A549 (cell line): ENCODE data around the gene ZGPAT. TPM values are rescaled to one million over a fixed set of nuclear protein-coding genes. Genes with fewer than 3 reads are reported as not detected.

Source experiments
- ATAC-seq, 2 experiments: fragments of 200-7000 bp in 1 of 2; fragments of >200 bp in 1 of 2; cut with Nextera tagmentation in 1 of 2; cut with Tn5 transposase in 1 of 2; 3 replicates each; pipeline versions ENCODE4 v1.8.0 to v1.9.1; 2018 to 2020; ENCODE audit warnings: mild to moderate bottlenecking in 1 of 2, moderate library complexity in 1 of 2
- CTCF ChIA-PET: fragments of 300-600 bp; sonication (Branson Sonifier 250); formaldehyde crosslinking; extraction: SDS; loops from one replicate; lab custom pipeline; 2021; ENCODE audit warnings: antibody characterized with exemption, inconsistent platforms; lab: Yijun Ruan, JAX
- POLR2A ChIA-PET: fragments of 350-600 bp; formaldehyde crosslinking; extraction: SDS; loops from one replicate; lab custom pipeline; 2021; ENCODE audit warnings: antibody characterized with exemption, inconsistent platforms; lab: Yijun Ruan, JAX
- DNase-seq, 2 experiments: peaks; one replicate each; pipeline versions ENCODE4 v3.0.0 to v3.0.0-alpha.2; 2011 to 2016; ENCODE audit warnings: low read depth in 1 of 2, low spot score in 1 of 2
- FAIRE-seq: peaks from 2 replicates; lab custom pipeline; 2011; peaks lifted over from hg19 to GRCh38; lab: Jason Lieb, UNC
- H3K27ac ChIP-seq, 2 experiments: fragments of >200 bp; sonication (Bioruptor Twin); formaldehyde crosslinking; 3 replicates each; pipeline ENCODE4 v1.5.1; 2016 to 2017
- H3K4me1 ChIP-seq: fragments of >200 bp; sonication (Bioruptor Twin); formaldehyde crosslinking; 3 replicates; pipeline ENCODE4 v1.6.1; 2016
- H3K4me2 ChIP-seq: fragments of >200 bp; sonication (Bioruptor Twin); formaldehyde crosslinking; 3 replicates; pipeline ENCODE4 v1.6.1; 2016
- H3K4me3 ChIP-seq: fragments of >200 bp; sonication (Bioruptor Twin); formaldehyde crosslinking; 3 replicates; pipeline ENCODE4 v1.5.1; 2016
- H3K9me3 ChIP-seq: fragments of >200 bp; sonication (Bioruptor Twin); formaldehyde crosslinking; 3 replicates; pipeline ENCODE4 v1.6.1; 2016
- CBX2 ChIP-seq: fragments of 200-600 bp; sonication (generic); IDR thresholded peaks from 2 replicates; pipeline ENCODE4 v1.6.1; 2016; ENCODE audit warnings: low read depth, mild to moderate bottlenecking, borderline replicate concordance
- CBX8 ChIP-seq: fragments of 200-600 bp; sonication (generic); IDR thresholded peaks from 2 replicates; pipeline ENCODE4 v1.6.1; 2016
- CHD4 ChIP-seq: fragments of 200-600 bp; sonication (generic); IDR thresholded peaks from 2 replicates; pipeline ENCODE4 v1.6.1; 2016; ENCODE audit warnings: antibody characterized with exemption, mild to moderate bottlenecking, borderline replicate concordance
- EHMT2 ChIP-seq: fragments of 200-600 bp; sonication (generic); IDR thresholded peaks from 2 replicates; pipeline ENCODE4 v1.6.1; 2016; ENCODE audit warnings: antibody characterized with exemption, low read depth, mild to moderate bottlenecking, moderate library complexity
- ESRRA ChIP-seq: fragments of 150-350 bp; IDR thresholded peaks from 2 replicates; pipeline ENCODE4 v1.6.1; 2014; ENCODE audit warnings: mild to moderate bottlenecking, low read length, borderline replicate concordance
- FOSB ChIP-seq: fragments of 250-450 bp; sonication (Bioruptor Pico); IDR thresholded peaks from 2 replicates; pipeline ENCODE4 v1.5.0; 2020; ENCODE audit warnings: mild to moderate bottlenecking, moderate library complexity
- FOXS1 ChIP-seq: fragments of 250-450 bp; sonication (Bioruptor Pico); IDR thresholded peaks from 2 replicates; pipeline ENCODE4 v1.5.0; 2020; ENCODE audit warnings: mild to moderate bottlenecking, moderate library complexity
- GATA3 ChIP-seq: IDR thresholded peaks from 2 replicates; pipeline ENCODE4 v1.6.1; 2012; ENCODE audit warnings: borderline replicate concordance
- HDAC2 ChIP-seq: fragments of 200-600 bp; sonication (generic); IDR thresholded peaks from 2 replicates; pipeline ENCODE4 v1.6.1; 2016
- HOXA7 ChIP-seq: fragments of 250-450 bp; sonication (Bioruptor Pico); IDR thresholded peaks from 2 replicates; pipeline ENCODE4 v1.5.0; 2020; ENCODE audit warnings: mild to moderate bottlenecking, moderate library complexity
- HOXB13 ChIP-seq: fragments of 250-450 bp; sonication (Bioruptor Pico); IDR thresholded peaks from 2 replicates; pipeline ENCODE4 v1.5.0; 2020; ENCODE audit warnings: low read depth, mild to moderate bottlenecking, moderate library complexity
- JUN ChIP-seq, 2 experiments: fragments of >200 bp; sonication (Bioruptor Twin); formaldehyde crosslinking; IDR thresholded peaks; 2 replicates in 1 of 2; 3 replicates in 1 of 2; pipeline ENCODE4 v1.6.1; 2016 to 2017
- JUNB ChIP-seq: fragments of >200 bp; sonication (Bioruptor Twin); formaldehyde crosslinking; IDR thresholded peaks from 2 replicates; pipeline ENCODE4 v1.6.1; 2016
- MAFK ChIP-seq: fragments of 450-650 bp; IDR thresholded peaks from 2 replicates; pipeline ENCODE4 v1.6.1; 2014; ENCODE audit not compliant: partially characterized antibody
- NFE2L2 ChIP-seq: fragments of 150-350 bp; conservative IDR thresholded peaks from 2 replicates; pipeline ENCODE4 v1.6.1; 2014; ENCODE audit warnings: low read length
- POLR2A ChIP-seq: IDR thresholded peaks from 2 replicates; pipeline ENCODE4 v1.6.1; 2012; ENCODE audit warnings: mild to moderate bottlenecking, low read length
- POLR2AphosphoS2 ChIP-seq: conservative IDR thresholded peaks from 2 replicates; pipeline ENCODE4 v1.6.1; 2012; ENCODE audit warnings: low read length, improper control_type of control experiment, inconsistent platforms
- RARB ChIP-seq: fragments of 250-450 bp; sonication (Bioruptor Pico); IDR thresholded peaks from 2 replicates; pipeline ENCODE4 v1.8.0; 2021; ENCODE audit warnings: mild to moderate bottlenecking, moderate library complexity
- TP53 ChIP-seq: fragments of 250-450 bp; sonication (Bioruptor Pico); IDR thresholded peaks from 2 replicates; pipeline ENCODE4 v1.5.0; 2021; ENCODE audit warnings: mild to moderate bottlenecking, moderate library complexity
- ZC3H11A ChIP-seq: fragments of 450-650 bp; IDR thresholded peaks from 2 replicates; pipeline ENCODE4 v1.6.1; 2014; ENCODE audit warnings: antibody characterized with exemption, mild to moderate bottlenecking
- ZFP36 ChIP-seq: fragments of 450-650 bp; IDR thresholded peaks from 2 replicates; pipeline ENCODE4 v1.6.1; 2014; ENCODE audit warnings: borderline replicate concordance; ENCODE audit not compliant: partially characterized antibody
- WGBS: methylation state at CpG from one replicate; pipeline ENCODE4 v1.1.6; 2017; ENCODE audit errors: missing lambda C conversion rate; 5-methylcytosine and 5-hydroxymethylcytosine counted together
- polyA plus RNA-seq, 4 experiments: library from polyadenylated mRNA; depleted of rRNA in 3 of 4; stranded (reverse); fragments of >200 nt; fragmentation: RNase III in 1 of 4; extraction: RNeasy Plus Mini Kit Qiagen cat#74134 plus additional on column Dnase treatment in 1 of 4; gene quantifications; 2 replicates in 3 of 4; 3 replicates in 1 of 4; pipeline ENCODE4 v1.2.3, GENCODE V29; 2011 to 2017
- TF ChIP-seq, protein P1 (sequence below): fragments of 250-450 bp; sonication (Bioruptor Pico); IDR thresholded peaks from 2 replicates; pipeline ENCODE4 v1.5.0; 2021; ENCODE audit warnings: mild to moderate bottlenecking, moderate library complexity, borderline replicate concordance

Gene ZGPAT
- polyA plus RNA-seq, 2 of the 4 experiments (the other 2 are of a cell fraction): 9.5 to 23.9 TPM

DNA sequence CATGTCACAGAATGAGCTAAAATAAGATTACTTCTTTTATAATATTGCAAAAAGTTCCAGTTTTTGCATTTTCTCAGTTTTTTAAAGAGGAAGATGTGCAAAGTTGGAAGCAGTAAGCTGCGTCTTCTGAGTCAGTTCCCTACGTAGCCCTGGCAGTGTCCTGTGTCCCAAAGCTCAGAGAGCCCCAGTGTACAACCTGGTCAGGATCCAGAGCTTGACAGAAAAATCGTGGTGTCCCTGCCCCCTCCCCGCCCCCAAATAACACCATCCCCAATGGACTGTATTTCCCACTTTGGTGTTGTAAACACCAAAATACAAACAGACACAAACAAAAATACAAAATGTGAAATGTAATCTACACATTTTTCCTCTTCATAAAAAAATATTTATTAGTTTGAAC, 36.3 kb downstream of the ZGPAT start (continued):
- TF ChIP-seq, protein P1, sequence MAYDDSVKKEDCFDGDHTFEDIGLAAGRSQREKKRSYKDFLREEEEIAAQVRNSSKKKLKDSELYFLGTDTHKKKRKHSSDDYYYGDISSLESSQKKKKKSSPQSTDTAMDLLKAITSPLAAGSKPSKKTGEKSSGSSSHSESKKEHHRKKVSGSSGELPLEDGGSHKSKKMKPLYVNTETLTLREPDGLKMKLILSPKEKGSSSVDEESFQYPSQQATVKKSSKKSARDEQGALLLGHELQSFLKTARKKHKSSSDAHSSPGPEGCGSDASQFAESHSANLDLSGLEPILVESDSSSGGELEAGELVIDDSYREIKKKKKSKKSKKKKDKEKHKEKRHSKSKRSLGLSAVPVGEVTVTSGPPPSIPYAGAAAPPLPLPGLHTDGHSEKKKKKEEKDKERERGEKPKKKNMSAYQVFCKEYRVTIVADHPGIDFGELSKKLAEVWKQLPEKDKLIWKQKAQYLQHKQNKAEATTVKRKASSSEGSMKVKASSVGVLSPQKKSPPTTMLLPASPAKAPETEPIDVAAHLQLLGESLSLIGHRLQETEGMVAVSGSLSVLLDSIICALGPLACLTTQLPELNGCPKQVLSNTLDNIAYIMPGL (CRISPR knock-in tag): no peak
- TF ChIP-seq ZC3H11A: no peak
- TF ChIP-seq FOXS1 (CRISPR knock-in tag): no peak
- no peak for TF ChIP-seq NFE2L2

DNA sequence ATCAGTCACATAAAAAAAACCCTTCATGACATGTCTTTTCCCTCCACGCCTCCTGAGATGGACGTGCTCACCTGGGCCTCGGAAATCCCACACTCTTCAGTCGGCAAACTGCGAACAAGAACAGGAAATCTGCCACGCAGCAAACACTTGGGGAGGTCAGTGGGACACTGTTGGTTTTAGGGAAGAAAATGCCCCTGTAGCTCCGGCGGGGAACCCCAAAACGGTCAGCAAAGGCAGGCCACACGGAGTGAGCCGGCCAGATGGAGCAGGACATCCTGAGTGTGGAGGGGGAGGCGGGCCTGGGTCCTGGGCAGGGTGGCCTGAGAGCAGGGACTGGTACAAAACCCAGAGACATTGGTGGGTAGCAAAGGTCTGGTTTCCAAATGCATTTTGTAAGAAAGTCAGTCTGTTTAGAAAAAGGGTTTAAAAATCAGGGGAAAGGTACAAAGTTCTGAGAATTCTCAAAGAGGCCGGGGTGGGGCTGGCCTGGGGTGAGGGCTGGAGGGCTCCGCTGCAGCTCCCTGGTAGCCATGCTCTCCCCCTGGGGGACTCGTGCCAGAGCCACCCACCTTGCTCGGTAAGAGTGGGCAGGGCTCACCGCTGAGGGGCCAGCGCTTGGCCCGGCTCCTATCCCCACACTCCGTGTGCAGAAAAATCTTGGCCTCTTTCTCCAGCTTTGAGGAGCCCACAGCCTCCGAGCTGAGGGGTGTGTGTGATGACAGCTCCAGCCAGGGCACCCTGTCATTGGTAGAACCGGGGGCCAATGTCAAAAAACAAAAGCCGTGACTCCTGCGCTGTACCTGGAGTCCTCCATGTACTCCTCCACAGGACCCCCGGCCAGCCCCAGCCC, 37.0 kb downstream of the ZGPAT start:
- no peak for FAIRE-seq

DNA sequence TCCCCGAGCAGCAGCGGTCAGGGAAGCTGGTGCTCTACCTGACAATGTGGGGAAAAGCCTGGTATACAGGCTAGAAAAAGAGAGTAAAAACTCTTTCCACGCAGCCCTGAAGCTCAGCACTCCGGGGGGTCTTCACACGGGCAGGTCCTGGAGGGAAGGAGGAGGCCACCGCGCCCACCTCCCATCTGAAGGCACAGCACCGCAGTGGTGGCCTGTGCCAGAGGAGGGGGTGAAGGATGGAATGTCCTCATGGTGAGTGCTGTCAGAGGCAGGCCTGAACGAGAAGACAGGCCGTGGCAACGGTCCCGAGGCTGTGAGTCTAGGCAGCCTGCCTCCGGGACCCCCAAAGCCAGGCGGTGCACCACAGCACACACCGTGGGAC, 37.6 kb downstream of the ZGPAT start:
- ATAC-seq (no peak), FAIRE-seq (no peak), DNase-seq (no peak)
- ChIA-PET POLR2A (no interaction called here), CTCF (interaction anchor here (0.6 to 1.5 kb wide), 4 partner anchors 24 to 208 kb away, joined by 3 read pairs; no protein-coding TSS in a partner anchor)
- Histone ChIP-seq H3K27ac (no peak overlapping the region), H3K9me3 (no peaks in the 10 kb centered on the region), H3K4me2 (no peak overlapping the region), H3K4me3 (no peak overlapping the region), H3K4me1 (peaks cover 12% of the 10 kb centered on the region)
- TF ChIP-seq ZFP36: no peak
- TF ChIP-seq CBX2: no peak
- TF ChIP-seq CBX8: no peak
- no peak for TF ChIP-seq EHMT2
- no peak for TF ChIP-seq CHD4
- no peak for TF ChIP-seq HOXB13 (CRISPR knock-in tag)
- no peak for TF ChIP-seq HDAC2
- TF ChIP-seq POLR2A: no peak
- no peak for TF ChIP-seq ESRRA
- no peak for TF ChIP-seq RARB (CRISPR knock-in tag)
- TF ChIP-seq HOXA7: no peak
- no peak for TF ChIP-seq TP53 (CRISPR knock-in tag)
- no peak for TF ChIP-seq MAFK
- no peak for TF ChIP-seq GATA3
- TF ChIP-seq JUNB: no peak
- TF ChIP-seq POLR2AphosphoS2: no peak
- WGBS: 84% methylated on average over 14 of the region's 15 CpGs

More for the DNA sequence above, 37.0 kb downstream of the ZGPAT start:
- H3K4me3 ChIP-seq: no peak overlapping the region
- TF ChIP-seq, protein P1 (CRISPR knock-in tag): no peak
- TF ChIP-seq JUN (IDR thresholded peaks at IDR 0.05): peak in 1 of 2 experiments; percentile 9; a peak in 1 of 5 replicates
- TF ChIP-seq FOSB (CRISPR knock-in tag): no peak
- POLR2A ChIA-PET: interaction anchor here (0.6 kb wide), 1 partner anchor 17 kb away, joined by 8 read pairs; no protein-coding TSS in a partner anchor
- no peak overlapping the region for H3K4me2 ChIP-seq
- ATAC-seq: no peak
- WGBS: 84% methylated on average over 25 of the region's 25 CpGs
- no peak for DNase-seq
- CTCF ChIA-PET: interaction anchor here (1.0 to 1.5 kb wide), 4 partner anchors 23 to 207 kb away, joined by 3 read pairs; no protein-coding TSS in a partner anchor
- no peak overlapping the region for H3K27ac ChIP-seq
- H3K9me3 ChIP-seq: no peaks in the 10 kb centered on the region
- peaks cover 12% of the 10 kb centered on the region for H3K4me1 ChIP-seq
